HepG2 (cell line): ENCODE measurements around the gene LRSAM1. TPM values are rescaled to one million over a fixed set of nuclear protein-coding genes. Genes with fewer than 3 reads are reported as not detected.

Experiments
- ATAC-seq: fragments of 200-7000 bp; cut with Tn5 transposase; 3 replicates; pipeline ENCODE4 v1.9.1; 2020; ENCODE audit warnings: mild to moderate bottlenecking, moderate library complexity
- BruUV-seq: library from RNA; stranded (reverse); fragments of 400-500 nt; replicated peaks from 2 replicates; lab custom pipeline; 2021; lab: Mats Ljungman, UMichigan
- CTCF ChIA-PET: fragments of 300-600 bp; formaldehyde crosslinking; extraction: SDS; loops from one replicate; lab custom pipeline; 2021; ENCODE audit warnings: low total read pairs, inconsistent platforms, low intra/inter-chr PET ratio; lab: Yijun Ruan, JAX
- POLR2A ChIA-PET: fragments of 350-600 bp; sonication (Branson Sonifier 250); formaldehyde crosslinking; loops from one replicate; lab custom pipeline; 2020; ENCODE audit warnings: antibody characterized with exemption, inconsistent platforms; lab: Yijun Ruan, JAX
- DNase-seq: peaks from one replicate; pipeline ENCODE4 v3.0.0-alpha.2; 2015; ENCODE audit warnings: low spot score
- FAIRE-seq: peaks from 3 replicates; lab custom pipeline; 2011; peaks lifted over from hg19 to GRCh38; lab: Jason Lieb, UNC
- H2AFZ ChIP-seq: one replicate; pipeline ENCODE4 v1.6.1; 2011; ENCODE audit warnings: low read length, inconsistent platforms
- H3K27ac ChIP-seq: fragments of 300-600 bp; 3 replicates; pipeline ENCODE4 v1.8.0; 2011; ENCODE audit warnings: mixed run types, mild to moderate bottlenecking, mixed read lengths, low read length, inconsistent platforms; ENCODE audit not compliant: insufficient read depth; ENCODE audit errors: extremely low read length
- H3K27me3 ChIP-seq, 2 experiments: fragments of 200-600 bp in 1 of 2; 2 replicates in 1 of 2; 3 replicates in 1 of 2; pipeline versions ENCODE4 v1.6.0 to v1.8.0; 2011; ENCODE audit warnings: low read length in 2 of 2, mild to moderate bottlenecking in 2 of 2, moderate library complexity in 2 of 2, inconsistent platforms in 1 of 2; ENCODE audit not compliant: insufficient read depth in 2 of 2, control insufficient read depth in 1 of 2
- H3K36me3 ChIP-seq, 2 experiments: fragments of 200-600 bp in 1 of 2; replicated peaks in 1 of 2; 2 replicates in 1 of 2; 3 replicates in 1 of 2; pipeline versions ENCODE4 v1.5.1 to v1.8.0; 2011; ENCODE audit warnings: low read length in 2 of 2, inconsistent platforms in 1 of 2; ENCODE audit not compliant: insufficient read depth in 2 of 2, control insufficient read depth in 1 of 2
- H3K4me1 ChIP-seq: 2 replicates; pipeline ENCODE4 v1.5.1; 2012; ENCODE audit warnings: low read length, inconsistent platforms; ENCODE audit not compliant: insufficient read depth
- H3K4me2 ChIP-seq: 2 replicates; pipeline ENCODE4 v1.6.0; 2011; ENCODE audit warnings: low read depth, low read length, inconsistent platforms
- H3K4me3 ChIP-seq, 3 experiments: fragments of 200-600 bp in 1 of 3; sonication (generic), shearing (Covaris generic) in 1 of 3; replicated peaks in 1 of 3; 2 replicates each; pipeline ENCODE4 v1.5.1; 2011 to 2016; ENCODE audit warnings: low read length in 3 of 3, inconsistent platforms in 2 of 3, low read depth in 2 of 3, mild to moderate bottlenecking in 2 of 3, control low read depth in 1 of 3, mixed read lengths in 1 of 3; ENCODE audit not compliant: insufficient read depth in 1 of 3
- H3K79me2 ChIP-seq: one replicate; pipeline ENCODE4 v1.6.1; 2011; ENCODE audit warnings: low read length, inconsistent platforms; ENCODE audit not compliant: insufficient read depth
- H3K9ac ChIP-seq: 2 replicates; pipeline ENCODE4 v1.6.0; 2011; ENCODE audit warnings: mild to moderate bottlenecking, low read depth, low read length, inconsistent platforms; ENCODE audit not compliant: insufficient read depth
- H3K9me3 ChIP-seq: 2 replicates; pipeline ENCODE4 v1.5.1; 2012; ENCODE audit warnings: mild to moderate bottlenecking, low read length
- H4K20me1 ChIP-seq: 2 replicates; pipeline ENCODE4 v1.6.0; 2011; ENCODE audit warnings: inconsistent platforms, mild to moderate bottlenecking, low read length, moderate library complexity; ENCODE audit not compliant: insufficient read depth
- DMAP1 ChIP-seq: IDR thresholded peaks from 2 replicates; pipeline ENCODE4 v1.6.1; 2016
- SMYD3 ChIP-seq: sonication (generic); formaldehyde crosslinking; IDR thresholded peaks from 2 replicates; pipeline ENCODE4 v1.8.1; 2023; ENCODE audit warnings: mild to moderate bottlenecking, missing genetic modification reagents
- ZKSCAN1 ChIP-seq: fragments of 150-350 bp; IDR thresholded peaks from 2 replicates; pipeline ENCODE4 v1.6.1; 2014; ENCODE audit warnings: low read length
- ZNF337 ChIP-seq: sonication (generic); formaldehyde crosslinking; IDR thresholded peaks from 2 replicates; pipeline ENCODE4 v1.5.1; 2020; ENCODE audit warnings: missing genetic modification reagents, low read depth, mild to moderate bottlenecking, borderline replicate concordance
- ZNF75D ChIP-seq: sonication (generic); formaldehyde crosslinking; IDR thresholded peaks from 2 replicates; pipeline ENCODE4 v1.8.1; 2023; ENCODE audit warnings: missing genetic modification reagents, mild to moderate bottlenecking, borderline replicate concordance
- ZNF841 ChIP-seq: sonication (generic); formaldehyde crosslinking; IDR thresholded peaks from 2 replicates; pipeline ENCODE4 v1.8.1; 2023; ENCODE audit warnings: missing genetic modification reagents, borderline replicate concordance
- WGBS: methylation state at CpG from one replicate; pipeline ENCODE4 v1.1.6; 2017; ENCODE audit warnings: low lambda C conversion rate; 5-methylcytosine and 5-hydroxymethylcytosine counted together
- in situ Hi-C: cut with HindIII; loops from 2 replicates; pipeline ENCODE4 v1.10.0; 2017; ENCODE audit warnings: low pct_unique_long_range_greater_than_20kb; ENCODE audit not compliant: extremely low pct_ligation_motif_present
- intact Hi-C: fragments of 100-400 bp; cut with micrococcal nuclease; formaldehyde crosslinking; loops from one replicate; pipeline ENCODE4 v1.10.0; 2022; ENCODE audit not compliant: unreplicated experiment
- polyA plus RNA-seq, 8 experiments: library from polyadenylated mRNA; depleted of rRNA in 3 of 8; stranded (reverse) in 7 of 8; unstranded in 1 of 8; fragments of >200 nt; fragmentation: Illumina TruSeq in 4 of 8; extraction: Trizol in 4 of 8; gene quantifications; 2 replicates each; pipeline versions ENCODE4 v1.2.1 to v1.2.3, GENCODE V29; 2011 to 2016; ENCODE audit warnings: low read depth in 4 of 8, missing spikeins in 1 of 8, mixed read lengths in 1 of 8; ENCODE audit not compliant: insufficient read depth in 1 of 8
- total RNA-seq, 5 experiments: library from RNA; depleted of rRNA; stranded (reverse); fragments of >200 nt; fragmentation: Illumina TruSeq; extraction: Trizol; gene quantifications; 2 replicates each; pipeline ENCODE4 v1.2.3, GENCODE V29; 2016; ENCODE audit warnings: low read depth in 1 of 5
- TF ChIP-seq, protein P1 (sequence below): sonication (generic); formaldehyde crosslinking; IDR thresholded peaks from 2 replicates; pipeline ENCODE4 v1.5.0; 2020; ENCODE audit warnings: mild to moderate bottlenecking, missing genetic modification reagents
- TF ChIP-seq, protein P2 (sequence below): sonication (generic); formaldehyde crosslinking; conservative IDR thresholded peaks from 2 replicates; pipeline ENCODE4 v1.8.0; 2022; ENCODE audit warnings: mild to moderate bottlenecking, moderate library complexity, missing genetic modification reagents

LRSAM1 gene
- total and polyA plus RNA-seq, 2 of the 13 experiments (the other 11 are each of a cell fraction or from before 2014, with no cell fraction given): 8.7 to 10.2 TPM

DNA sequence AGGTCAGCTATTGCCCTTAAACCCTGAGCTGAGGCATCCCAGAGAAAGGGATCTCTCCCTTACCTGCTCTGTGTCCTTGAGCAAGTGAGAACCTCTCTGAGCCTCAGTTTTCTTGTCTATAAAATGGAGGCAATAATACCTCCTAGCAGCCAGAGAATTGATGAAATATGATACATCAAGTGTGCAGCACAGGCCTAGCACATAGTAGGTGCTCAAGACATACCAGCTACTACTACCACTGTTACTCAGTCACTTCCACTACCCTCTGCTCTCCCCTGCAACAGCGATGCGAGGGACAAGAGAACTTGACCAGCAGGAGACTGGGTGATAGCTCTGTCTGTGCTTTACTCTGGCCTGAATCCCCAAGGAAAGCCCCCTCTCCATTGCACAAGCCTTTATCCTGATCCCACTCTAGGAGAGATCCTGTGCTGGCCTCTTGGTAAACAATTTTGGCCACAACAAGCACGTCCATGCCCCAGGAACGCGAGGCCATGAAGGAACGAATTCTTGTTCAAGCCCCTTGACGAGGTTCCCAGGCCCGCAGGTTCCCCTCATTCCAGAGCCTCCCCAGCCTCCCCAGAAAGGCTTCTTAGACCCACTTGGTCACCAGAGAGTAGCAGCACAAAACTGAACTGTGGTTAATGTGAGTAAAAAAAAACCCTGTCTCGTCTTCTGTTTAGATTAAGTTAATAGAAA is 39.4 kb downstream of the LRSAM1 start:
- Histone ChIP-seq H3K36me3 (peaks cover 14 to 43% of the 10 kb centered on the region in 2 experiments), H3K27ac (no peak overlapping the region), H3K9ac (no peak overlapping the region), H4K20me1 (no peaks in the 10 kb centered on the region), H3K4me1 (no peaks in the 10 kb centered on the region), H3K4me2 (no peak overlapping the region), H3K79me2 (no peaks in the 10 kb centered on the region), H3K27me3 (no peaks in the 10 kb centered on the region), H3K9me3 (no peaks in the 10 kb centered on the region), H3K4me3 (no peak overlapping the region), H2AFZ (no peak overlapping the region)
- TF ChIP-seq, protein P1, sequence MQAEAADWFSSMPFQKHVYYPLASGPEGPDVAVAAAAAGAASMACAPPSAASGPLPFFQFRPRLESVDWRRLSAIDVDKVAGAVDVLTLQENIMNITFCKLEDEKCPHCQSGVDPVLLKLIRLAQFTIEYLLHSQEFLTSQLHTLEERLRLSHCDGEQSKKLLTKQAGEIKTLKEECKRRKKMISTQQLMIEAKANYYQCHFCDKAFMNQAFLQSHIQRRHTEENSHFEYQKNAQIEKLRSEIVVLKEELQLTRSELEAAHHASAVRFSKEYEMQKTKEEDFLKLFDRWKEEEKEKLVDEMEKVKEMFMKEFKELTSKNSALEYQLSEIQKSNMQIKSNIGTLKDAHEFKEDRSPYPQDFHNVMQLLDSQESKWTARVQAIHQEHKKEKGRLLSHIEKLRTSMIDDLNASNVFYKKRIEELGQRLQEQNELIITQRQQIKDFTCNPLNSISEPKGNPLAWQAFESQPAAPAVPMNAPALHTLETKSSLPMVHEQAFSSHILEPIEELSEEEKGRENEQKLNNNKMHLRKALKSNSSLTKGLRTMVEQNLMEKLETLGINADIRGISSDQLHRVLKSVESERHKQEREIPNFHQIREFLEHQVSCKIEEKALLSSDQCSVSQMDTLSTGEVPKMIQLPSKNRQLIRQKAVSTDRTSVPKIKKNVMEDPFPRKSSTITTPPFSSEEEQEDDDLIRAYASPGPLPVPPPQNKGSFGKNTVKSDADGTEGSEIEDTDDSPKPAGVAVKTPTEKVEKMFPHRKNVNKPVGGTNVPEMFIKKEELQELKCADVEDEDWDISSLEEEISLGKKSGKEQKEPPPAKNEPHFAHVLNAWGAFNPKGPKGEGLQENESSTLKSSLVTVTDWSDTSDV (CRISPR knock-in tag): no peak
- TF ChIP-seq DMAP1 (CRISPR knock-in tag) (no peak), ZNF75D (CRISPR knock-in tag) (no peak), ZNF841 (CRISPR knock-in tag) (no peak), ZKSCAN1 (peak; percentile 45; the same call in 1 of the 2 replicates)
- in situ Hi-C loops: no loop called here
- CTCF ChIA-PET: no interaction called here
- intact Hi-C loops: no loop called here
- BruUV-seq: no TSS peak
- DNase-seq: no peak
- 98% methylated on average over 8 of the region's 9 CpGs for WGBS
- POLR2A ChIA-PET: no interaction called here
- ATAC-seq: no peak
- FAIRE-seq: no peak

DNA sequence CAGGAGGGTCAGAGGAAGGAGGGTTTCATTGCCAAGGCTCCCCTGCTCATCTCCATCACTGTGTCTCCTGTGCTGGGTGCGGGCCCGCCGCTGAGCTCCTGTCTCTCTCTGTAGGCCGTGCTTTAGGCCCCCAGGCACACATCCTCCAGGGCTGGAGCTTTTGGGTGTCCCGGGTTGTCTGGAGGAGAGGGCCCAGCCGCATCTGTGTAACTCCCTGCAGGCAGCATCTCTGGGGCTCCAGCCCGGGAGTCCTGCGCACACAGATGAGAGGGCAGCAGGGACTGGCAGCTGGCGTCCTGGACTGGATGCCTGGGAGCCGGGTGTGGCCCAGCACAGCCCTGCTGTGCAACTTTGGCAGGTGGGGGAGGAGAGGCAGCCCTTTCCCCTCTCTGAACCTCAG is 40.2 kb downstream of the LRSAM1 start:
- ATAC-seq (no peak), DNase-seq (no peak), FAIRE-seq (no peak)
- H3K9me3 ChIP-seq: no peaks in the 10 kb centered on the region
- in situ Hi-C loops: no loop called here
- peaks cover 9 to 44% of the 10 kb centered on the region in 2 experiments for H3K36me3 ChIP-seq
- no TSS peak for BruUV-seq
- no peak overlapping the region for H3K4me3 ChIP-seq
- no peak overlapping the region for H3K27ac ChIP-seq
- ChIA-PET CTCF (no interaction called here), POLR2A (no interaction called here)
- H4K20me1 ChIP-seq: no peaks in the 10 kb centered on the region
- intact Hi-C loops: no loop called here
- 80% methylated on average over 1 of the region's 10 CpGs for WGBS
- H3K4me1 ChIP-seq: no peaks in the 10 kb centered on the region
- H3K79me2 ChIP-seq: no peaks in the 10 kb centered on the region
- H2AFZ ChIP-seq: no peak overlapping the region
- H3K4me2 ChIP-seq: no peak overlapping the region
- H3K27me3 ChIP-seq: no peaks in the 10 kb centered on the region
- H3K9ac ChIP-seq: no peak overlapping the region
- TF ChIP-seq, protein P2, sequence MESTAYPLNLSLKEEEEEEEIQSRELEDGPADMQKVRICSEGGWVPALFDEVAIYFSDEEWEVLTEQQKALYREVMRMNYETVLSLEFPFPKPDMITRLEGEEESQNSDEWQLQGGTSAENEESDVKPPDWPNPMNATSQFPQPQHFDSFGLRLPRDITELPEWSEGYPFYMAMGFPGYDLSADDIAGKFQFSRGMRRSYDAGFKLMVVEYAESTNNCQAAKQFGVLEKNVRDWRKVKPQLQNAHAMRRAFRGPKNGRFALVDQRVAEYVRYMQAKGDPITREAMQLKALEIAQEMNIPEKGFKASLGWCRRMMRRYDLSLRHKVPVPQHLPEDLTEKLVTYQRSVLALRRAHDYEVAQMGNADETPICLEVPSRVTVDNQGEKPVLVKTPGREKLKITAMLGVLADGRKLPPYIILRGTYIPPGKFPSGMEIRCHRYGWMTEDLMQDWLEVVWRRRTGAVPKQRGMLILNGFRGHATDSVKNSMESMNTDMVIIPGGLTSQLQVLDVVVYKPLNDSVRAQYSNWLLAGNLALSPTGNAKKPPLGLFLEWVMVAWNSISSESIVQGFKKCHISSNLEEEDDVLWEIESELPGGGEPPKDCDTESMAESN: no peak
- no peak for TF ChIP-seq SMYD3 (CRISPR knock-in tag)
- no peak for TF ChIP-seq ZNF337 (CRISPR knock-in tag)
